Liver (tissue), 9 donors: ENCODE measurements around the gene PFDN6. TPM values are rescaled to one million over a fixed set of nuclear protein-coding genes. Genes with fewer than 3 reads are reported as not detected.

Experiments used
- DNase-seq: peaks from one replicate; pipeline ENCODE4 v3.0.0-alpha.2; 2017; ENCODE audit warnings: low spot score
- H3K27ac ChIP-seq, 2 donors: one replicate each; pipeline ENCODE4 v1.7.0; 2013; ENCODE audit warnings: inconsistent platforms in 2 of 2, low read length in 2 of 2, control low read depth in 1 of 2, low read depth in 1 of 2, mild to moderate bottlenecking in 1 of 2
- H3K27me3 ChIP-seq, 4 donors: one replicate each; pipeline versions ENCODE4 v1.6.1 to v1.7.0; 2013; ENCODE audit warnings: low read length in 3 of 4, inconsistent platforms in 1 of 4, mild to moderate bottlenecking in 1 of 4, moderate library complexity in 1 of 4; ENCODE audit not compliant: control insufficient read depth in 4 of 4, insufficient read depth in 4 of 4
- H3K36me3 ChIP-seq, 4 donors: one replicate each; pipeline versions ENCODE4 v1.6.1 to v1.7.0; 2013; ENCODE audit warnings: low read length in 3 of 4, mild to moderate bottlenecking in 3 of 4, low read depth in 1 of 4, moderate library complexity in 1 of 4; ENCODE audit not compliant: control insufficient read depth in 4 of 4, insufficient read depth in 3 of 4
- H3K4me1 ChIP-seq, 4 donors: one replicate each; pipeline versions ENCODE4 v1.6.1 to v1.7.0; 2013; ENCODE audit warnings: low read length in 3 of 4, mild to moderate bottlenecking in 3 of 4, moderate library complexity in 1 of 4; ENCODE audit not compliant: control insufficient read depth in 4 of 4, insufficient read depth in 4 of 4
- H3K4me3 ChIP-seq, 3 donors: one replicate each; pipeline versions ENCODE4 v1.6.1 to v1.7.0; 2013; ENCODE audit warnings: low read length in 3 of 3, control low read depth in 1 of 3, low read depth in 1 of 3, mild to moderate bottlenecking in 1 of 3
- H3K9ac ChIP-seq, 2 donors: one replicate each; pipeline ENCODE4 v1.7.0; 2013; ENCODE audit warnings: low read length in 2 of 2, mild to moderate bottlenecking in 2 of 2, moderate library complexity in 2 of 2, control low read depth in 1 of 2, low read depth in 1 of 2
- H3K9me3 ChIP-seq, 4 donors: one replicate each; pipeline versions ENCODE4 v1.6.1 to v1.7.0; 2013; ENCODE audit warnings: low read length in 3 of 4; ENCODE audit not compliant: control insufficient read depth in 4 of 4
- ATF3 ChIP-seq: IDR thresholded peaks from 2 replicates; pipeline ENCODE4 v1.6.1; 2016; ENCODE audit warnings: antibody characterized with exemption
- CTCF ChIP-seq: fragments of 150-350 bp; IDR thresholded peaks from 2 replicates; pipeline ENCODE4 v1.5.1; 2017; ENCODE audit warnings: improper control_type of control experiment, low read depth, low read length; ENCODE audit not compliant: missing input control
- EGR1 ChIP-seq, 2 donors: IDR thresholded peaks; 2 replicates each; pipeline ENCODE4 v1.6.1; 2016 to 2018; ENCODE audit warnings: antibody characterized with exemption in 2 of 2, low read depth in 2 of 2
- FOXA1 ChIP-seq: IDR thresholded peaks from 2 replicates; pipeline ENCODE4 v1.6.1; 2016; ENCODE audit warnings: antibody characterized with exemption
- FOXA2 ChIP-seq: IDR thresholded peaks from 2 replicates; pipeline ENCODE4 v1.6.1; 2016; ENCODE audit warnings: antibody characterized with exemption
- GABPA ChIP-seq, 2 donors: IDR thresholded peaks in 1 of 2; conservative IDR thresholded peaks in 1 of 2; 2 replicates each; pipeline ENCODE4 v1.6.1; 2016; ENCODE audit warnings: antibody characterized with exemption in 2 of 2, mild to moderate bottlenecking in 1 of 2, moderate library complexity in 1 of 2
- HNF4A ChIP-seq, 2 donors: conservative IDR thresholded peaks; 2 replicates each; pipeline ENCODE4 v1.6.1; 2016; ENCODE audit warnings: antibody characterized with exemption in 2 of 2, mild to moderate bottlenecking in 2 of 2
- HNF4G ChIP-seq: IDR thresholded peaks from 2 replicates; pipeline ENCODE4 v1.6.1; 2016; ENCODE audit warnings: antibody characterized with exemption
- JUND ChIP-seq, 2 donors: IDR thresholded peaks; 2 replicates each; pipeline ENCODE4 v1.6.1; 2016; ENCODE audit warnings: antibody characterized with exemption in 2 of 2
- MAX ChIP-seq: IDR thresholded peaks from 2 replicates; pipeline ENCODE4 v1.6.1; 2016; ENCODE audit warnings: antibody characterized with exemption
- NR2F2 ChIP-seq: IDR thresholded peaks from 2 replicates; pipeline ENCODE4 v1.6.1; 2016; ENCODE audit warnings: antibody characterized with exemption
- RAD21 ChIP-seq, 2 donors: IDR thresholded peaks; 2 replicates each; pipeline ENCODE4 v1.6.1; 2016; ENCODE audit warnings: antibody characterized with exemption in 2 of 2, mild to moderate bottlenecking in 2 of 2
- REST ChIP-seq: IDR thresholded peaks from 2 replicates; pipeline ENCODE4 v1.6.1; 2016; ENCODE audit warnings: antibody characterized with exemption, mild to moderate bottlenecking
- RXRA ChIP-seq, 2 donors: IDR thresholded peaks; 2 replicates each; pipeline ENCODE4 v1.6.1; 2017 to 2018; ENCODE audit warnings: antibody characterized with exemption in 2 of 2, mild to moderate bottlenecking in 1 of 2
- SP1 ChIP-seq: IDR thresholded peaks from 2 replicates; pipeline ENCODE4 v1.6.1; 2018; ENCODE audit warnings: antibody characterized with exemption, mild to moderate bottlenecking
- TAF1 ChIP-seq: conservative IDR thresholded peaks from 2 replicates; pipeline ENCODE4 v1.6.1; 2016; ENCODE audit warnings: antibody characterized with exemption, mild to moderate bottlenecking
- YY1 ChIP-seq: IDR thresholded peaks from 2 replicates; pipeline ENCODE4 v1.6.1; 2016; ENCODE audit warnings: antibody characterized with exemption, mild to moderate bottlenecking
- ZBTB33 ChIP-seq: IDR thresholded peaks from 2 replicates; pipeline ENCODE4 v1.6.1; 2016; ENCODE audit warnings: antibody characterized with exemption
- WGBS: extraction: QIAGEN DNeasy Blood & Tissue Kit; methylation state at CpG from one replicate; pipeline ENCODE4 v1.1.7; 2013; 5-methylcytosine and 5-hydroxymethylcytosine counted together
- polyA plus RNA-seq, 2 donors: library from polyadenylated mRNA; stranded (reverse) in 1 of 2; unstranded in 1 of 2; fragments of 200-250 nt in 1 of 2; fragments of >200 nt in 1 of 2; fragmentation: Nextera tagmentation in 1 of 2; extraction: Ambion mirVana in 1 of 2; gene quantifications; one replicate each; pipeline versions ENCODE4 v1.2.1 to v1.2.3, GENCODE V29; 2013 to 2015
- total RNA-seq, 2 donors: library from RNA; depleted of rRNA; stranded (reverse); fragments of >200 nt; gene quantifications; one replicate each; pipeline ENCODE4 v1.2.3, GENCODE V29; 2014
- donor health status: healthy.
- donor health status: healthy.
- donor health status: healthy.
- donor health status: healthy.
- donor health status: healthy.

The PFDN6 gene
- total and polyA plus RNA-seq, 4 donors, result 6.5 to 60.1 (median 17.4) TPM

- WGBS, result 2% methylated on average over 44 of the region's 44 CpGs
- Histone ChIP-seq H3K9ac (peak within 1 kb of the TSS in 1 of 2 donors; percentile 75), H3K36me3 (peaks cover 0 to 16% (median 8%) of the 10 kb centered on the region in 4 donors), H3K4me1 (peaks cover 20 to 59% (median 48%) of the 10 kb centered on the region in 4 donors), H3K4me3 (peak within 1 kb of the TSS; percentile 68 to 90 (median 87)), H3K27me3 (no peaks in the 10 kb centered on the region), H3K27ac (peak within 1 kb of the TSS; percentile 75 to 89), H3K9me3 (no peaks in the 10 kb centered on the region)
- TF ChIP-seq RAD21 (IDR thresholded peaks at IDR 0.05), result peak in 1 of 2 donors; percentile 34
- no peak for TF ChIP-seq NR2F2
- TF ChIP-seq EGR1 (IDR thresholded peaks at IDR 0.05; ENCODE audit: low read depth in 2 of 2), result peak in 1 of 2 donors; percentile 77
- no peak for TF ChIP-seq FOXA1
- no peak for TF ChIP-seq CTCF
- TF ChIP-seq YY1, result peak; percentile 92
- TF ChIP-seq SP1, result peak; percentile 94
- TF ChIP-seq REST, result peak; percentile 75
- TF ChIP-seq ZBTB33, result no peak
- TF ChIP-seq JUND (IDR thresholded peaks at IDR 0.05), result peak in 1 of 2 donors; percentile 34
- peak; percentile 29 to 71 for TF ChIP-seq HNF4A (conservative IDR thresholded peaks at IDR 0.05)
- peak; percentile 19 for TF ChIP-seq HNF4G
- no peak for TF ChIP-seq FOXA2
- TF ChIP-seq MAX, result peak; percentile 97
- TF ChIP-seq TAF1, result peak; percentile 75
- peak in 1 of 2 donors; percentile 24 for TF ChIP-seq RXRA (IDR thresholded peaks at IDR 0.05)
- TF ChIP-seq GABPA (IDR thresholded peaks at IDR 0.05 in 1 of 2, conservative IDR thresholded peaks at IDR 0.05 in 1 of 2), result peak in 1 of 2 donors; percentile 78
- no peak for TF ChIP-seq ATF3
- peak; percentile 97 for DNase-seq
These were observed 28.4 kb downstream of the PFDN6 start, which contains the start of gene ZBTB22 for GRCh38 chr6:33317669-33318425. ZBTB22 (minus strand) TSS chr6:33317744; CDS start chr6:33316916, 828 bp downstream.
